ENCODE results near the gene ALOX5AP. TPM values are rescaled to one million over a fixed set of nuclear protein-coding genes. Genes with fewer than 3 reads are reported as not detected.

Gene ALOX5AP
- polyA plus RNA-seq, 3 donors: 84.4 to 269 (median 220) TPM

- no peak overlapping the region for H3K4me3 ChIP-seq (replicated peaks in 1 of 3; ENCODE audit: low read depth in 2 of 3, low read length in 3 of 3)
- peaks cover 9 to 20% (median 11%) of the 10 kb centered on the region in 3 donors for H3K27me3 Mint-ChIP-seq (ENCODE audit: low read depth in 3 of 3)
- TF ChIP-seq CTCF (IDR thresholded peaks at IDR 0.05): no peak
- no peak overlapping the region for H3K4me2 ChIP-seq (replicated peaks; ENCODE audit: extremely low read depth, low read length, poor library complexity, severe bottlenecking)
- H3K9me3 ChIP-seq (replicated peaks in 1 of 2; ENCODE audit: control insufficient read depth in 1 of 2, insufficient read depth in 1 of 2, low read length in 2 of 2): no peaks in the 10 kb centered on the region
- peaks cover 5% of the 10 kb centered on the region in 2 donors for H3K27me3 ChIP-seq (ENCODE audit: control insufficient read depth in 2 of 2, insufficient read depth in 2 of 2, low read length in 2 of 2)
- H3K9me3 Mint-ChIP-seq: no peaks in the 10 kb centered on the region
- H4K20me1 ChIP-seq (ENCODE audit: insufficient read depth, low read length): no peaks in the 10 kb centered on the region
- H3K27ac ChIP-seq (ENCODE audit: low read depth in 1 of 2, low read length in 2 of 2): no peak overlapping the region
- H3K9ac ChIP-seq (ENCODE audit: insufficient read depth, low read length, poor library complexity, severe bottlenecking): no peak overlapping the region
- peaks cover 10 to 13% of the 10 kb centered on the region in 2 donors for H3K4me1 ChIP-seq (ENCODE audit: control insufficient read depth in 1 of 2, insufficient read depth in 2 of 2, low read length in 2 of 2)
- H3K4me3 Mint-ChIP-seq: peak overlapping the region in 1 of 2 donors; percentile 53
- peaks cover 0 to 2% of the 10 kb centered on the region in 2 donors for H3K36me3 Mint-ChIP-seq
- H3K27ac Mint-ChIP-seq: no peak overlapping the region
- intact Hi-C loops (cut with micrococcal nuclease): no loop called here
- no peaks in the 10 kb centered on the region for H3K79me2 ChIP-seq (ENCODE audit: insufficient read depth, low read length)
- WGBS (ENCODE audit: insufficient coverage): 88% methylated on average over 4 of the region's 6 CpGs
- no peak for DNase-seq
- peaks cover 19% of the 10 kb centered on the region for H3K4me1 Mint-ChIP-seq
- H3K36me3 ChIP-seq (replicated peaks in 1 of 2; ENCODE audit: control insufficient read depth in 1 of 2, insufficient read depth in 2 of 2, low read length in 2 of 2): no peaks in the 10 kb centered on the region
- H2AFZ ChIP-seq (ENCODE audit: insufficient read depth, low read depth, low read length, poor library complexity, severe bottlenecking): no peak overlapping the region
These were observed 30.7 kb upstream of the ALOX5AP start for GRCh38 chr13:30704596-30704995.

- no peak overlapping the region for H3K4me3 ChIP-seq (replicated peaks in 1 of 3; ENCODE audit: low read depth in 2 of 3, low read length in 3 of 3)
- H4K20me1 ChIP-seq (ENCODE audit: insufficient read depth, low read length): no peaks in the 10 kb centered on the region
- no peak overlapping the region for H3K4me2 ChIP-seq (replicated peaks; ENCODE audit: extremely low read depth, low read length, poor library complexity, severe bottlenecking)
- peaks cover 0 to 2% of the 10 kb centered on the region in 2 donors for H3K36me3 Mint-ChIP-seq
- DNase-seq: no peak
- no peak overlapping the region for H3K4me3 Mint-ChIP-seq
- no peak overlapping the region for H3K27ac ChIP-seq (ENCODE audit: low read depth in 1 of 2, low read length in 2 of 2)
- no peaks in the 10 kb centered on the region for H3K79me2 ChIP-seq (ENCODE audit: insufficient read depth, low read length)
- H2AFZ ChIP-seq (ENCODE audit: insufficient read depth, low read depth, low read length, poor library complexity, severe bottlenecking): no peak overlapping the region
- no peak overlapping the region for H3K9ac ChIP-seq (ENCODE audit: insufficient read depth, low read length, poor library complexity, severe bottlenecking)
- H3K27me3 Mint-ChIP-seq (ENCODE audit: low read depth in 3 of 3): peaks cover 6 to 21% (median 9%) of the 10 kb centered on the region in 3 donors
- H3K36me3 ChIP-seq (replicated peaks in 1 of 2; ENCODE audit: control insufficient read depth in 1 of 2, insufficient read depth in 2 of 2, low read length in 2 of 2): no peaks in the 10 kb centered on the region
- H3K4me1 Mint-ChIP-seq: peaks cover 10% of the 10 kb centered on the region
- TF ChIP-seq CTCF (IDR thresholded peaks at IDR 0.05): no peak
- no peaks in the 10 kb centered on the region for H3K9me3 ChIP-seq (replicated peaks in 1 of 2; ENCODE audit: control insufficient read depth in 1 of 2, insufficient read depth in 1 of 2, low read length in 2 of 2)
- H3K4me1 ChIP-seq (ENCODE audit: control insufficient read depth in 1 of 2, insufficient read depth in 2 of 2, low read length in 2 of 2): peaks cover 0 to 2% of the 10 kb centered on the region in 2 donors
- WGBS (ENCODE audit: insufficient coverage): 100% methylated on average over 3 of the region's 4 CpGs
- H3K27ac Mint-ChIP-seq: no peak overlapping the region
- intact Hi-C loops (cut with micrococcal nuclease): no loop called here
- no peaks in the 10 kb centered on the region for H3K9me3 Mint-ChIP-seq
- peaks cover 5% of the 10 kb centered on the region in 2 donors for H3K27me3 ChIP-seq (ENCODE audit: control insufficient read depth in 2 of 2, insufficient read depth in 2 of 2, low read length in 2 of 2)
These were observed 29.7 kb upstream of the ALOX5AP start for GRCh38 chr13:30705680-30706079.
